GM18907 (cell line): ENCODE data around the gene PSMC3IP.
"Not testable (repeated sequence)": the region's sequence is repeated elsewhere in the genome, so short reads cannot be mapped to it uniquely, and the experiment has no call there.

Experiments used
- ATAC-seq: cut with Tn5 transposase; IDR thresholded peaks from one replicate; pipeline ENCODE4 v1.9.1; 2021; ENCODE audit warnings: mild to moderate bottlenecking, moderate library complexity; ENCODE audit not compliant: unreplicated experiment

Gene PSMC3IP

DNA sequence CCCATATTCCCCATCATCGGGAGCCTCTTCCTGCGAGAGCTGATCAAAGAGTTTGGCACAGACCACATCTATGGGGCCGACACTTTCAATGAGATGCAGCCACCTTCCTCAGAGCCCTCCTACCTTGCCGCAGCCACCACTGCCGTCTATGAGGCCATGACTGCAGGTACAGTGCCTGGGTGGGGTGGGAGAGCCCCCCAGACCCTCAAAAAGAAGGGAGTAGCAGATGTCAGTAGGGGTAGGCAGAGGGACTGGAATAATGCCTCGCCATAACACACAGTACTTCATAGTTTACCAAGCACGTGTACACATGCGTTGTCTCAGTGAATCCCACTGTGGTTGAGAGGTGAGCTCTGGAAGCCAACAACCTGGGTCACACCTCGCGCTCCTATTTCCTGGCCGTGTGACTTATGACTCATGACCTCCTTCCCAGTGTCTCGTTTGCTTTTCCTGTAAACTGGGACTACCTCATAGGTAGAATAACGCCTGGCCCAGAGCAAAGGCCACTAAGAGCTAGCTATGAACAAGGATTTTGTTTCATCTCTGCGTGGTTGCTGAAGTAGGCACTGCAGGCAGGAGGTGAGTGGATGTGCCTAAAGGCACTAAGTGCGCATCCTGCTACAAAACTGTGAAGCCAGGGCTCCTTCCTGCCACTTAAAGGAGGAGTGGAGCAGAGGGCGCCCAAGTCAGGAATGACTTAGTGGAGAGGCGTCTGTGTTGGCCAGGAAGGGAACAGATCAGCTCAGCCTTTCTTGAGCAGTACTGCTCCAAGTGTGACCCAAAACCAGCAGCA, 36.3 kb downstream of the PSMC3IP start:
- ATAC-seq: no peak

DNA sequence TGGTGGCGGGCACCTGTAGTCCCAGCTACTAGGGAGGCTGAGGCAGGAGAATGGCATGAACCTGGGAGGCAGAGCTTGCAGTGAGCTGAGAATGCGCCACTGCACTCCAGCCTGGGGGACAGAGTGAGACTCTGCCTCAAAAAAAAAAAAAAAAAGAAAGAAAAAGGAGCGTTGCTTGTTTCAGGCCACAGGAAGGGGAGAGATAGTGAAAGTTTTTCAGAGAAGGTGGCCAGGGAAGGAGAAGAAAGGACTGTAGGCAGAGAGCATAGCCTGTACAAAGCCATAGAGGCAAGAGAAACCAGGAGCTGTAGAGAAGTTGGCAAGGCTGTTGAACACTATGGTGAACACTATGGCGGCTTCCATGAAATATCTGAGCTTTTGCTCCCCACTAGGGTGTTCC, 37.0 kb downstream of the PSMC3IP start:
- ATAC-seq: not testable (repeated sequence)

- no peak for ATAC-seq
Measured at GRCh38 chr17:42538482-42538881, 39.0 kb downstream of the PSMC3IP start.

- ATAC-seq: no peak
Measured at GRCh38 chr17:42537826-42538451, 39.6 kb downstream of the PSMC3IP start.

DNA sequence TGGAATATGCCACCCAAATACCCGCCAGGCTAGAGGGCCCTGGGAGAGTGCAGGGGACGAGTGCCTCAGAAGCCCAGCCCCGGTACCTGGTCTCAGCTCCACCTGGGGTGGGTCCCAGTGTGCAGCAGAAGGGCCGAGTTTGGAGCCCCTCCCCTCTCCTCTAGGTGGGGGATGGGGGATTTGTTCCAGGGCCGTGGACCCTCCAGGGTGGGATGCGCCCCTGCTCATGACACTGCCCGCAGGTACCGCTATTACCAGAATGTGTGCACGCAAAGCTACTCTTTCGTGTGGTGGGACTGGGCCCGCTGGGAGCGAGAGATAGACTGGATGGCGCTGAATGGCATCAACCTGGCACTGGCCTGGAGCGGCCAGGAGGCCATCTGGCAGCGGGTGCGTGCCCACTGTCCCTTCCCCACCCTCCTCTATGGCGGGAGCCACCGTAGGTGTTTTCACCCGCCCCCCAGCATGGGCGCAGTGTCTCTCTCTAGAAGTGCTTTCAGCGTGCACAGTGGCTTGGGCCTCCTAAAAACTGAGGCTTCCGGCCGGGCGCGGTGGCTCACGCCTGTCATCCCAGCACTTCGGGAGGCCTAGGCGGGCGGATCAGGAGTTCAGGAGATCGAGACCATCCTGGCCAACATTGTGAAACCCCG, 40.2 kb downstream of the PSMC3IP start:
- no peak for ATAC-seq

- peak; percentile 66 for ATAC-seq
Measured at GRCh38 chr17:42536372-42537155, 41.0 kb downstream of the PSMC3IP start.

DNA sequence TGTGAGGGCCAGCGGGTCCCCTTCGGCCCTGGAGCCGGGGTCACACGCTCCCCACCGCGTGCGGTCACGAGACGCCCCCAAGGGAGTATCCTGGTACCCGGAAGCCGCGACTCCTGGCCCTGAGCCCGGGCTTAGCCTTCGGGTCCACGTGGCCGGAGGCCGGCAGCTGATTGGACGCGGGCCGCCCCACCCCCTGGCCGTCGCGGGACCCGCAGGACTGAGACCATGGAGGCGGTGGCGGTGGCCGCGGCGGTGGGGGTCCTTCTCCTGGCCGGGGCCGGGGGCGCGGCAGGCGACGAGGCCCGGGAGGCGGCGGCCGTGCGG, 41.5 kb downstream of the PSMC3IP start, which contains the start of gene NAGLU:
Gene NAGLU (plus strand): TSS at position 194 of the 324 bp plus-strand sequence. CDS start 32 bp downstream, at position 226.
- ATAC-seq: peak; percentile 88

DNA sequence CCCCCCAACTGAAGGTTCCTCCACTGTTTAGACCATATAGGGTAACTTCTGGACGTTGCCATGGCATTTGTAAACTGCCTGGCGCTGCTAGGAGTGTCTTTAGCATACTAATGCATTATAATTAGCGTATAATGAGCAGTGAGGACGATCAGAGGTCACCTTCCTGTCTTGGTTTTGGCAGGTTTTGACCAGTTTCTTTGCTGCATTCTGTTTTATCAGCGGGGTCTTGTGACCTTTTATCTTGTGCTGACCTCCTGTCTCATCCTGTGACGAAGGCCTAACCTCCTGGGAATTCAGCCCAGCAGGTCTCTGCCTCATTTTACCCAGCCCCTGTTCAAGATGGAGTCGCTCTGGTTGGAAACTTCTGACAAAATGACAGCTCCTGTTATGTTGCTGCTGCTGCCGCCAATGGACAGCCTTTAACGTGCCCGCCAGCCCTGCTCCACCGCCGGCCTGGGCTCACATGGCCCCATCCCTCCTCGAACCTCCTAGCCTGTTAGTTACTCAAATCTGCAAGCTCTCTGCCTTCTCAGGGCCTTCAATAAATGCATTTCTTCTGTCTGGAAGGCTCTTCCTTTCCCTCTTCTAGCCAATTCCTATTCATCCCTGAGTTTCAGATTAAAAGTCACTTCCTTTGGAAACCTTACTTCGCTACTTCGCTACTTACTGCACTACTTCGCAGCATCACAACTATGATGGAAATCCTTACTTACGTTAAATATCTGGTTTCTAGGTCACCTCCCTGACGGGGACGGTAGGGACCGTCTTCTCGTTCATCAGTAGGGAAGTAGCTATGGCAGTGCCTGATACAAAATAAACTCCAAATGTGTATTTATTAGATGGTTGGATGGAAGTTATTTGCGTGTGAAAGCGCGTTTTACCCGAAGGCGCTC, 42.1 kb downstream of the PSMC3IP start:
- no peak for ATAC-seq

DNA sequence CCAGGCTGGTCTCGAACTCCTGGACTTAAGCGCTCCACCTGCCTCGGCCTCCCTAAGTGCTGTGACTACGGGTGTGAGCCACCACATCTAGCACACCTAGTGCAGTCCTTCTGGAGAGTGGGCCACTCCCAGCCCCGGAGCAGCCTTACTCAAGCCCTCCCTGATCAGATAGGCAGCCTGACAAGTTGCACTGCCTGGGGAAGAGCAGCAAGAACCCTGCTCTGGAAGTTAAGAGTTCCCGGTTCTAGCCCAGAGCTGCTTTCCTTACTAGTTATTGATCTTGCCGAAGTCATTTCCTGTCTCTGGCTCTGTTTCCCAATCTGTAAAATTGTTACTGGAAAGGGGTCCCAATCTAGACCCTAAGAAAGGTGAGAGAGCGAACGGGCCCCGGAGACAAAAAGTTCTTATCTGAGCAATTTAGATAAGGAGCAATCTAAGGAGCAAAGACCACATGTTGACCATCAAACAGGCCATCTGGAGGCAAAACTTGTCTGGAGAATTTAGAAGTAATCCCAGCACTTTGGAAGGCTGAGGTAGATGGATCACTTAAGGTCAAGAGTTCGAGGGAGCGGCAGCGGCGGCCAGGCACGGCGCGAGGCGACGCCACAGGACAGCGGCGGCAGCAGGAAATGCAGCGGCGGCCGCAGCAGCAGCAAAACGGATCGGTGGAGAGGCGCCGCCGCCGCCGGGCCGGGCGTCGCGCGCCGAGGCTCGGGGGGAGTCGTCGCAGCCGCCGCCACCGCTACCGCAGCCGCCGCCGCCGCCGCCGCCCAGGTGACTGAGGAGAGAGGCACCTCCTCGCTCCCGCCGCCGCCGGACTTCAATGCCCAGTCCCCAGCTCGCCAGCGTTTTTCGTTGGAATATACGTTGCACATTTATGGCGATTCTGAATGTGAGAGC, 45.8 kb downstream of the PSMC3IP start:
- no peak for ATAC-seq

- no peak for ATAC-seq
Measured at GRCh38 chr17:42530952-42531454, 46.5 kb downstream of the PSMC3IP start.

- no peak for ATAC-seq
Measured at GRCh38 chr17:42529061-42529460, 48.5 kb downstream of the PSMC3IP start.

DNA sequence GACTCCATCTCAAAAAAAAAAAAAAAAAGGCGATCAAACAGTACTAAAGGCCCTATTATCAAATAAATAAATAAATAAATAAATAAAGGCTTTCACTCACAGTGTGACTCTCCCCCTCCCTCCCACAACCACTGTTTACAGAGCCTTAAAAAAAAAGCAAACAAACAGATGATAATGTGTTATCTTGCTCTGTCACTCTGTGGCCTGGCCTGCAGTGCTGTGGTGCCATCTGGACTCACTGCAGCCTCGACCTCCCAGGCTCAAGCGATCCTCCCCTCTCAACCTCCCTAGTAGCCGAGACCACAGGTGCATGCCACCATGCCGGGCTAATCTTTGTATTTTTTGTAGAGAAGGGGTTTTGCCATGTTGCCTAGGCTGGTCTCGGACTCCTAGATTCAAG, 49.6 kb downstream of the PSMC3IP start:
- ATAC-seq: no peak

- ATAC-seq: no peak
Measured at GRCh38 chr17:42526031-42526444, 51.5 kb downstream of the PSMC3IP start.

- no peak for ATAC-seq
Measured at GRCh38 chr17:42525221-42525620, 52.3 kb downstream of the PSMC3IP start.

DNA sequence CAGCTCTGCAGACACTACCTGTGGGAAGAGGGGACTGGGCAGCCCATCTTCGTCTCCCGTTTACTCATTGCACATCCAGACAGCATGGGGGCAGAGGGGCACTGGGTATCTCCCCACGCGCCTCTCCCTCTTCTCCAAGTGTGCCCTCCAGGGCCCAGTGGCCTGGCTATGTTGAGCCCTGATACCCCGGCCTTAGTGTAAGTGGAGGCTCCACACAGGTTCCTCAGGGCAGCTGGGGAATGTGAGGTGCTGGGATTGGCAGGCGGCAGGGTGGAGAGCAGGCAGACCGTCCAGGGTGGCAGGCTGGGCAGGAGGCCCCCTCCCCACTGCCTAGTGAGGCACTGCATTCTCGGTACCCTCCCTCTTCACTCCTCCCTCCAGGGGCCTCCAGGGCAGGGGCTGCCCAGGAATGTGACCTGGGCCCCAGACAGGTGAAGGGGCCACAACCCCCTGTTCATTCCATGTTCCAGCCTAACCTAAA, 54.7 kb downstream of the PSMC3IP start:
- no peak for ATAC-seq
